Upper lobe of right lung (tissue), 1 donor: ENCODE data around the gene HNRNPR. TPM values are rescaled to one million over a fixed set of nuclear protein-coding genes. Genes with fewer than 3 reads are reported as not detected.

Experiments used
- ATAC-seq: fragments of 200-7000 bp; cut with Tn5 transposase; one replicate; pipeline ENCODE4 v1.9.1; 2020; ENCODE audit warnings: mild to moderate bottlenecking, moderate library complexity
- DNase-seq: peaks from one replicate; pipeline ENCODE4 v3.0.0-alpha.2; 2020
- H3K27ac ChIP-seq: fragments of 200-600 bp; one replicate; pipeline ENCODE4 v1.8.0; 2022
- H3K27me3 ChIP-seq: fragments of 200-600 bp; one replicate; pipeline ENCODE4 v1.8.0; 2022; ENCODE audit warnings: mild to moderate bottlenecking
- H3K36me3 ChIP-seq: fragments of 200-600 bp; one replicate; pipeline ENCODE4 v1.8.0; 2022
- H3K4me1 ChIP-seq: fragments of 200-600 bp; one replicate; pipeline ENCODE4 v1.8.0; 2022
- H3K4me3 ChIP-seq: fragments of 200-600 bp; one replicate; pipeline ENCODE4 v1.8.0; 2022; ENCODE audit warnings: mild to moderate bottlenecking
- H3K9me3 ChIP-seq: fragments of 200-600 bp; one replicate; pipeline ENCODE4 v1.8.0; 2022
- CTCF ChIP-seq: fragments of 200-600 bp; IDR thresholded peaks from one replicate; pipeline ENCODE4 v1.8.0; 2022; ENCODE audit warnings: antibody characterized with exemption
- intact Hi-C: fragments of 100-400 bp; cut with DNase I; formaldehyde crosslinking; loops from one replicate; pipeline ENCODE4 v1.11.0; 2022
- total RNA-seq: library from RNA; stranded (reverse); fragmentation: NEBNext Ultra II Directional; extraction: Animal tissue kit (Norgen Biotek cat#: 25700); gene quantifications from one replicate; pipeline ENCODE4 v1.2.1, GENCODE V29; 2021
- donor health status: DM: no; HTN: yes; CAD: no; lungs with severe emphysema.

Gene HNRNPR
- total RNA-seq, 1 donor from 2014 or later, result 85.2 TPM

- no peak for TF ChIP-seq CTCF
- H3K9me3 ChIP-seq, result no peaks in the 10 kb centered on the region
- H3K4me3 ChIP-seq, result peak within 1 kb of the TSS; percentile 87
- peaks cover 12% of the 10 kb centered on the region for H3K36me3 ChIP-seq
- ATAC-seq, result no peak
- H3K27ac ChIP-seq, result peak within 1 kb of the TSS; percentile 97
- DNase-seq, result peak; percentile 70
- peaks cover 37% of the 10 kb centered on the region for H3K4me1 ChIP-seq
- no peaks in the 10 kb centered on the region for H3K27me3 ChIP-seq
- intact Hi-C loops, result no loop called here
Observed at GRCh38 chr1:23369335-23370013, 25.4 kb upstream of the HNRNPR start, which contains the start of gene ZNF436. TSS of gene ZNF436 (minus strand) at chr1:23369836. CDS start at chr1:23368005, 1,831 bp downstream.

GRCh38 chr1:23368562-23369334 lies 24.7 kb upstream of the HNRNPR start:
- Histone ChIP-seq H3K27ac (peak overlapping the region; percentile 97), H3K9me3 (peaks cover 6% of the 10 kb centered on the region), H3K36me3 (peaks cover 12% of the 10 kb centered on the region), H3K27me3 (no peaks in the 10 kb centered on the region), H3K4me1 (peaks cover 37% of the 10 kb centered on the region), H3K4me3 (peak overlapping the region; percentile 87)
- peak; percentile 88 for ATAC-seq
- DNase-seq, result peak; percentile 95
- TF ChIP-seq CTCF, result no peak
- intact Hi-C loops, result no loop called here

- DNase-seq, result peak; percentile 99
- H3K9me3 ChIP-seq, result peaks cover 12% of the 10 kb centered on the region
- H3K4me1 ChIP-seq, result peaks cover 37% of the 10 kb centered on the region
- intact Hi-C loops, result no loop called here
- ATAC-seq, result peak; percentile 96
- peak; percentile 24 for TF ChIP-seq CTCF
- peak overlapping the region; percentile 97 for H3K27ac ChIP-seq
- H3K36me3 ChIP-seq, result peaks cover 15% of the 10 kb centered on the region
- no peaks in the 10 kb centered on the region for H3K27me3 ChIP-seq
- peak overlapping the region; percentile 87 for H3K4me3 ChIP-seq
Observed at GRCh38 chr1:23367791-23368561, 23.9 kb upstream of the HNRNPR start.

- Histone ChIP-seq H3K36me3 (peaks cover 20% of the 10 kb centered on the region), H3K4me1 (peaks cover 37% of the 10 kb centered on the region), H3K27me3 (no peaks in the 10 kb centered on the region), H3K27ac (peak overlapping the region; percentile 97), H3K9me3 (peaks cover 18% of the 10 kb centered on the region), H3K4me3 (peak overlapping the region; percentile 87)
- no peak for ATAC-seq
- DNase-seq, result no peak
- intact Hi-C loops, result no loop called here
- TF ChIP-seq CTCF, result no peak
Observed at GRCh38 chr1:23367451-23367790, 23.3 kb upstream of the HNRNPR start.

GRCh38 chr1:23366598-23366997 lies 22.5 kb upstream of the HNRNPR start:
- no peak for DNase-seq
- intact Hi-C loops, result no loop called here
- H3K27ac ChIP-seq, result no peak overlapping the region
- peaks cover 26% of the 10 kb centered on the region for H3K9me3 ChIP-seq
- H3K4me3 ChIP-seq, result no peak overlapping the region
- no peak for TF ChIP-seq CTCF
- no peaks in the 10 kb centered on the region for H3K27me3 ChIP-seq
- H3K36me3 ChIP-seq, result peaks cover 27% of the 10 kb centered on the region
- peaks cover 35% of the 10 kb centered on the region for H3K4me1 ChIP-seq
- ATAC-seq, result no peak
